GM21360 (cell line): Measurements from ENCODE around the gene ADPRH.
"Not testable (repeated sequence)": the region's sequence is repeated elsewhere in the genome, so short reads cannot be mapped to it uniquely, and the experiment has no call there.

Source experiments
- ATAC-seq: cut with Tn5 transposase; IDR thresholded peaks from one replicate; pipeline ENCODE4 v1.9.1; 2021; ENCODE audit warnings: mild to moderate bottlenecking, moderate library complexity; ENCODE audit not compliant: unreplicated experiment

Gene ADPRH

DNA sequence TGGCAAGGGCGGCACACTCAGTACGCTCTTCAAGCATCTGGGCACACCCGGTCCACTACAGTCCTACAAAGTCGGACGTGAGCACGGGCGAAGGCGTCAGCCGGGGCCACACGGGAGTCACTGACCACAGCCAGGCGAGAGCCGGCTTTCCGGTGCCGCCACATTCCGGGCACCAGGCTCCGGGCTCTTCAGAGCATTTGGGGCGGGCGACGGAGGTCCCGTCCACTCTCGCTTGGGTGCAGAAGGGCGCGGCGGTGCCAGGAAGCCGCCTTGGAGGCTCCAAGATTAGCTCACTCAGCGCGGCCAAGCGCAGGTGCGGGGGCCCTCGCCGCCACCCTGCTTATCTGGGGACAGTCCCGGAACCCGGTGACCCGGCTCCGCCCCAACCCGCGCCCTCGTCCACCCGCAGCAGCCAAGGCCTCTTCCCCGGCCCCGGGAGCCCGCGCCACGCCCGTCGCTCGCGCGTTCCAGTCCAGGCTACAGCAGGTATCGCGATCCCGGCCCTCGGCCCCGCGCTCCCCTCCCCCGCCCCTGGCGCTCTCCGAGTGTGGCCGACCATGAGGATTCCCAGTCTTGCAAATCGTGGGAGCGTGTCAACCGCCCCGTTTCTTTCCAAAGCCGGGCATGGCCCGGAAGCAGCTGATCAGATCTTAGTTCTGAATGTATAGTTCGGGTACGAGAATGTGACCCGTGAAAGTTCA lies at the start of gene ADPRH:
ADPRH (plus strand) TSS at position 127 of the 701 bp plus-strand sequence. CDS start 2,678 bp downstream, outside the sequence.
- peak; percentile 45 for ATAC-seq

DNA sequence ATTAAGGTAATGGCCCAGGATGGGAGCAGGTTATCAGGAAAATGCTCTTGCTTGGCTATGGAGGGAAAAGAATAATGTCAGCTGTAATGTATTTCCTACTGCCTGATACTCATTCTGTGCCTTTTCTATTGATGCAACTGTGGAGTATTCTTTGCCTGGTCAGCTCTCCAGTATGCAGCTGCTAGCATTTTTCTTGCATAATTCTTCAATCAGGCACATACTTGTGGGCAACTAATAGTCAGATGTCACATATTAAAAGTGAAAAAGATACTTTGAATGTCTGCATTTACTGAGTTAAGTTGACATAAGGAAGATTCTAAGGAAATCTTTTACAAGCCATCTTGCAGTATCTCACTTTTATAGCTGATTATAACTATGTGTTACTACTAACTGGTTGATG lies 49.4 kb upstream of the ADPRH start:
- ATAC-seq: no peak

DNA sequence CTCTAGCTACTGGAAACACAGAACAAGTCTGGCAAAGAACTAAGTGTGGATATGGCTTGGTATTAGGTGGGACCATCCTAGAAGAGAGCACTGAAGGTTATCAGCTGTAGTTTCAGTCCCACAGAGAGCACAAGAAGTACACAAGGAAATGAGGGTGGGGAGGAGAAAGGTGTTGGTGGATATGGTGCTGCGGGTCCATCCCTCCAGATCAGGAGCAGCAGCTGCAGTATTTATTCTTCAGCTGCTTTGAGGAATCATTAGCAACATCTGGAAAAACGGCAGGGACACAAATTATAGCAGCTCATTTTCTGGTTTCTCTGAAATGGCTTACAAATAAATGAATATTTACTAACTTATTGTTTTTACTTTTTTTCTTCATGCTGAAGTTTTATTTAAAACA lies 48.8 kb upstream of the ADPRH start:
- ATAC-seq: no peak

DNA sequence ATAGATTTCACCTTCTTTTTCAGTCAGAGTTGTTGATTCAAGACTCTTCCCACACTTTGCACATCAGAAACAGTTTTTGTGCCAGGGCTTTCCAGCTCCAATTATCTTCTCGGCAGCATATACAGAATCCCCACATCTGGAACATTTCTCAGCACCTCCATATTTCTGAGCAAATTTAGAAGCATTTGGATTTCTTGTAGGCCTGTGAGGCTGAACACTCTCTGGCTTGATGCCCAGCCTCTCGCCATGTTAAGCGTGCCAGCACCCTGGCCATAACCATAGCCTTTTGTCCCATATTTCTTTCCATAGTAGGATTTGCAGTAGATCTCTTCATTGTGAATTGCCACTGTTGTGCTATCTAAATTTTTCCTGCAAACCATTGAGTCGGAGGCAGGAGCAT lies 48.1 kb upstream of the ADPRH start:
- ATAC-seq: no peak

DNA sequence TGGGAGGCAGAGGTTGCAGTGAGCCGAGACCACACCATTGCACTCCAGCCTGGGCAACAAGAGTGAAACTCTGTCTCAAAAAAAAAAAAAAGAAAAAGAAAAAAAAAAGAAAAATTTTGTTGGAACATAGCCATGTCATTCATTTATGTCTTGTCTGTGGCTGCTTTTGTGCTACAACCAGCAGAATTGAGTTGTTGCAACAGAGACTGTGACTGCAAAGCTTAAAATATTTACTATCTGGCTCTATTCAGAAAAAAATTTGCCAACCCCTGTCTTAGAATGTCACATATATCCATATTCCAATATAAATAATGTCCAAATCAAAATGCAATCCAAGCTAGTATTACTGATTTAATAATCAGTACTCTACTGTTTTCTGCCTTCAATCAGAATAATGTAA lies 45.0 kb upstream of the ADPRH start:
- no peak for ATAC-seq

DNA sequence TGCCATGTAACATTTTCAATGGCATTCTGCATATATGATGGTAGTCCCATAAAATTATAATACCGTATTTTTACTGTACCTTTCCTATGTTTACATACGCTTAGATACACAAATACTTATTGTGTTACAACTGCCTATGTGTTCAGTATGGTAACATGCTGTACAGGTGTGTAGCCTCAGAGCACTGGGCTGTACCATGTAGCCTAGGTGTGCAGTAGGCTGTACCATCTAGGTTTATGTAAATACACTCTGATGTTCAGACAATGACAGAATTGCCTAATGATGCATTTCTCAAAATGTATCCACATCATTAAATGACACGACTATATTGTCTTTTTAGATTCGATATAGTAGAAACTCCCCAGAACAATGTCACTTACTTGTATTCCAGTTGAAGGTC lies 42.5 kb upstream of the ADPRH start:
- ATAC-seq: no peak

DNA sequence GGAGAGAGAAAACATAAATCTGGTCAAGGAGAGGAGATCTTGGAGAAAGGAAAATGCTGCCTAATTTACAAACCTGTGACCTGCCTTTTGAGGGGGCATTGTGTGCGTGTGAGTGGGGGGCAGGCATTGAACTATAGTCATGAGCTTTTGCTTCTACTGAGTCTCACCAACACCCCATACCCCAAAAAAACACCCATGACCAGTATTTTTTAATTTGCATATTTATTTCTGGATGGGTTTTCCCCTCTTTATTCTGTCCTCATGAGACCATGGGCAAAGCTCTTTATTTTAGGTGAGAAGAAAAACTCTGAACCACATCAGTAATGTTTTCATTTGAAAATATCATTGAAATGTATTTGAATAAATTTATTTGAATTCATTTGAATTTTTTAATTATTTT lies 40.5 kb upstream of the ADPRH start:
- ATAC-seq: no peak

DNA sequence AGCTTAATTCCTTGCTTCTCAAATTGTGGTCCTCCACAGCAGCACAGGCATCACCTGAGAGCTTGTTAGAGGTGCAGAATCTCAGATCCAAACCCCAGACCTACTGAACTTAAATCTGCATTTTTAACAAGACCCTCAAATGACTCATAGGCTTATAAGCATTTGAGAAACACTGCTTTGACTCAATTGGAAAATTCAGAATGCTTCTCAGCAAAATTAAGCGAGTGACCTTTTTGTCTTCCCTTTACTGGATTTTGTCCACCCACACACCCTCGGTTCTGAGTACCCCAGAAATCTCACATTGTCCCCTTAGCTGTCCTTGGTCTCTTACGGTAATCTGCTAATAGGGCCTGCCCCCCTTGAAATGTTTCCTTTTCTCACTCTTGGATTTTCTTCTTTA lies 37.7 kb upstream of the ADPRH start:
- ATAC-seq: no peak

DNA sequence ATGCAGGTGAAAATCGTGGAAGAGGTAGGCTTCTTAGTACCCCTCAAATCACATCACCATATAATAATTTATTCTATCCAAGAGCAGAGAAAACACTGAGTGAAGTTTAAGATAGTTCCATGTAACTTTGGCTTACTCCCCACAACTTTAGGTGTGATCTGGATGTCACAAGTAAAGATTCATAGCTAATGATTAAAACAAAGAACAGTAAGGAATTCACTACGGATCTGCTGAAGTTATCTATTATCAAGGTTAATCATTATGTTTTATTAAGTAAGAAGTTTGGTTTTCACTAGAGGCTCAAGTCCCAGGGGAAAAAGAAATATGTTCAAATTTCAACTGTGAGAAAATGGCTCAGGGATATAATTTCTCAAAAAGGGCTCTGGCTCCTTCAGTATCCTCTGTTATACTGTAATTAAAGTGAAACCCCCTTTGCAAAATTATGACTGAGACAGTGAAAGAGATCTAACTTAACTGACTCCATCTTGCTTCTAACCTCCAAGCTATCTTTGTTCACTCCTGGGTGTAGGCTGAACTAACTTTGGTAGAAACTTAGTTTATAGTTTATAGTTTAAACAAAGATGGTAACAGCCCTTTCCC lies 37.0 kb upstream of the ADPRH start:
- ATAC-seq: no peak

DNA sequence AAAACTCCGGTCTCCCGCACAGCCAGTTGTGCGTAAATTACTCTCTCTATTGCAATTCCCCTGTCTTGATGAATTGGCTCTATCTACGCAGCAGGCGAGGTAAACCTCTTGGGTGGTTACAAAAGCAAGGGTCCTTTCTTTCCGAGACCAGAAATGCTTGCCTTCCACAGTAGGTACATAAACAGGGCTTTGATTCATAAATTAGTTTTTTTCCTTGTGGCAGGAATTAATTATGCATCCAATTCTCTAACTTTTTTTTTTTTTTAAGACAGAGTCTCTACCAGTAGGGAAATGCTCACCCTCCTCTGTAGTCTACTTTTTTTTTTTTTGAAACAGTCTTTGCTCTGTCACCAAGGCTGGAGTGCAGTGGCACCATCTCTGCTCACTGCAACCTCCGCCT lies 36.1 kb upstream of the ADPRH start:
- ATAC-seq: no peak

DNA sequence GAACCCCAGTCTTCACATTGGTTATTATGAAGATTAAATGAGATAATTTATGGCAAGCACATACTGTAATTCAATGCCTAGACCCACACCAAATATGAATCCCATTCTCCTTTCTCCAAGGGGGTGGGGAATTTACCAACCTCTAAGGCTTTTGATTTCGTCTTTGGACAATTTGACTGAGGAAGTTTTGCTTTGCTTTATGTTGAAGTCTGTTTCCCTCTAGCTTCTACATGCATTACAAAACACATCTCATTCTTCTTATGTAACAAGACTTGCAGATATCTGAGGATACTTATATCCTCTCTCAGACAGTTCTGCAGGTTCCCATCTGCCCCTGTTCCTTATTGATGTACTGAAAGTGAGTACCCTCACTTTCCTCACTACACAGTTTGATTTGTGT lies 32.1 kb upstream of the ADPRH start:
- ATAC-seq: no peak

DNA sequence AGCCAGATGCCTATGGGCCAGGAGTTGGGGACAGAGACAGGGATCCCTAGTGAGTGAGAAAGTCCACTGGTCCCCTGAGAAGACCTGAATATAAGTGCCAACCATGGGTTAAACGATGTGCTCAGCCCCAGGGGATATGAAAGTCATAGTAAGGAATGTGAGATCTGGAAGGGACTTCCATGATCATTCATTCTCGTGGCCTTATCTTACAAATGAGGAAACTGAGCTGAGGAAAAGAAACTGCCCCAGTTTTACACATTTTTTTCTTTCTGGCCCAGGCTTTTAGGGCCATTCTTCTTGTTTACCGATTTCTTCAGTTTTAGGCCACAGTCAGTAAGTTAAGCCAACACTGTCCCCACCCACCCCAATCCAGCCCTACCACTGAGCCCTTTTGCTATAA lies 31.0 kb upstream of the ADPRH start:
- ATAC-seq: no peak

DNA sequence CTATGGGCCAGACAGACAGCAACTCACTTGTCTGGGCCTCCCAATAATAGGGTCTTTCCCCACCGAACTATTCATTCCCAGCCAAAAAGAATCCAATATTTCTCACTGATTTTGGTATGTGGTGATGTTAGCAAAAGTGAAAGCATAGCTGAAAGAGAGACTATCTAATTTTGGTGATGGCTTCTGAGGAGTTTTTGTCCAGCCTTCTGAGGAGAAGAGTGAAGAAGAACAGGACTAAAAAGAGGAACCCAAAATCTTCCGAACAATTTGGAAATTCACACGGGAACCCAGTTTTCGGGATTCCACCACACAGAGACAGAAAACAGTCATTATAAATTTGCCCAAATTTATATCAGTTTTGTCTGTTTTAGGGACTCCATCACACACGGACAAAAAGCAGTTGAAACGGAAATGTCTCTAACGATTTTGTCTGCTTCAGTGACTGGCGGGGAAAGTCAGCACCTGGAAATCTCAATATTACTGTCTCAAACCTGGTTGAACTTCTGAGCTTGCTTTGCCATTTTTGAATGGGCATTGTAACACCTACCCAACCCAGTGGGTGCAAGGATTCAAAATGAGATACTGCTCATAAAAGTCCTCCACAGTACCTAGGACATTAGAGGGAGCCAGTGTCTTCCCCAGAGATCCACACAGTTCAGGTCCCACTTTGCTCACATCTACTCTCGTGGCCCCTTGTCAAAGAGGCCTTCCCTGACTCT lies 28.9 kb upstream of the ADPRH start:
- peak; percentile 27 for ATAC-seq

DNA sequence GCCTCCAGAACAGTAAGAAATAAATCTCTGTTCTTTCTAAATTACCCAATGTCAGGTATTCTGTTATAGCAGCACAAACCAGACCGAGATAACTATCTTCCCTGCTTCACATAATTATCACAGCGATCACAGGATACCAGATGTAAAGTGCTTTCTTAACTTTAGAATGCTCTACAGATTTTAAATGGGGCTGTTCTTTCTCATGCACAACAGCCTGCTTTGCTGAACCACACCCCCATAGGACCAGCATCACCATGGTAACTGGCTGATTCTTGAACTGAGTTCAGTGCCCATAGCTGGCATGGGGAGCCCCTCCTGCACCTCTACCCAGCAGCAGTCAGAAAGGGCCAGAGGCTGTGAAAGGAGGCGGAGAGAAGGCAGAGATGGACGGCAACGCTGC lies 27.7 kb upstream of the ADPRH start:
- ATAC-seq: no peak

DNA sequence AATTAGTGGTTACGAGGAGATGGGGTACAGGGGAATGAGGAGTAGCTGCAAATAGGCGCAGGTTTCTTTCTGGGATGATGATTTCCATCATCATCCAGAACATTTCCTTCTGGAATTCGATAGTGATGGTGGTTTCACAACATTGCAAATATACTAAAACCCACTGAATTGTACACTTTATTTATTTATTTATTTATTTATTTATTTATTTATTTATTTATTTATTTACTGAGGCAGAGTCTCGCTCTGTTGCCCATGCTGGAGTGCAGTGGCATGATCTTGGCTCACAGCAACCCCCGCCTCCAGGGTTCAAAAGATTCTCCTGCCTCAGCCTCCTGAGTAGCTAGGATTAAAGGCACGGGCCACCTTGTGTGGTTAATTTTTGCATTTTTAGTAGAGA lies 26.4 kb upstream of the ADPRH start:
- ATAC-seq: not testable (repeated sequence)

DNA sequence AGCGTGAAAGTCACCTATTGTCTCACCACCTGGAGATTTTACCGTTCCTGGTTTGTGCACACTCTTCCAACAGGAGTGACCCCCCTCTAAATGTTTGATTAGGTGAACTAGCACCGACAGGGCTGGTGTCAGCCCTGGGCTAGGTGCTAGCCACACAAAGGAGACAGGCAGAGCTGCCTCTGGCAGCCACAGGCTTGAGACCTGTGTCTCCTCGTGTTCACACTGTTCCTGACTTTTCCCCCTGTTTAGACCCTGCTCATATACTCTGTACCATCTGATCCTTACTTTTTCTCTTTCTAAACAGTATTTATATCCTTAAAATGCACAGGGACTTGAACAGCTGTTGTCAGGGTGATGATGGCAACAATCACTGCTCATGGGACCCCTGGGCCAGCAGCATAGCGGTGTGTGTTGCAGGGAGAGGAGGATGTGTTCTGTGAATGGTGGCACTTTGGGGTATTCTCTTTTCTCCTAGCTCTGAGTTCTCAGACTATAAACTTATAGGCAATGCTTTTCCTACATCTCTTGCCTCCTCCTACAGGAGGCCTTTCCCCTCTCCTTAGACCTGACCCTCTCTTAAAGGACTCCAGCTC lies 25.4 kb upstream of the ADPRH start:
- no peak for ATAC-seq

DNA sequence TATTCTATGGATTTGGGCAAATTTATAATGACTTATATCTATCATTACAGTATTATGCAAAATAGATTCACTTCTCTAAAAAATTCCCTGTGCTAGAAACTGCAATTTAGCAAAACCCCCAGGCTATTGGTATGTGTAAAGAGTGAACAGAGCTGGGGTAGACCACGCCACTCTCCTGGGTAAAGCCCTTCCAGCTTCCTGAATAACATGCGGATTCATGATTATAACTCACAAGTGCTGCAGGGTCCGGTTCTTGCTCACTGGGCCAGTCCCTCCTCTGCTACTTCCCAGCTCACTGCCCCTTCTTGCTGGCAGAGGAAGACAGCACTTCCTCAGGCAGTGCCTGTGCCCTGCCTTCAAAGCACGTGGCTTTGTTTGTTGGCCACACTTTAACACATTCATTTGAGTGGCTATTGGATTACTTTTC lies 24.0 kb upstream of the ADPRH start:
- no peak for ATAC-seq

DNA sequence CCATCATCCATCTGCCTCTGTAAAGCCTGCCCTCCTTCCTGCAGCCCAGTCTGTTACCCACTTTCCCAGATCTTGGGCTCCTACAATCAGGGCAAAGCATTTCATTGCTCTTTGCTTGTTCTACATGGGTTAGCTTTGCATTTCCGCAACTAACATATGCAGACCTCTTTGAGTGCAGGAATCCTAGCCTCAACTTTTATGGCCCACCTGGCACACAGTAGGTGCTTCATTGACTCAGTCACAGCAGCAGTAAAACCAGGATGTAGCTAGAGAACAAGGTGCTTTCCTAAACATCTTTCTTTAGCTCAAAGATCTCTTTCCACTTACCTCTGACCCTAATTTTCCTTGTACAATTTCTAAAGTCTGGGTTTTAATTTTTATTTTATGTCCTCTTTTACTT lies 23.4 kb upstream of the ADPRH start:
- ATAC-seq: no peak

DNA sequence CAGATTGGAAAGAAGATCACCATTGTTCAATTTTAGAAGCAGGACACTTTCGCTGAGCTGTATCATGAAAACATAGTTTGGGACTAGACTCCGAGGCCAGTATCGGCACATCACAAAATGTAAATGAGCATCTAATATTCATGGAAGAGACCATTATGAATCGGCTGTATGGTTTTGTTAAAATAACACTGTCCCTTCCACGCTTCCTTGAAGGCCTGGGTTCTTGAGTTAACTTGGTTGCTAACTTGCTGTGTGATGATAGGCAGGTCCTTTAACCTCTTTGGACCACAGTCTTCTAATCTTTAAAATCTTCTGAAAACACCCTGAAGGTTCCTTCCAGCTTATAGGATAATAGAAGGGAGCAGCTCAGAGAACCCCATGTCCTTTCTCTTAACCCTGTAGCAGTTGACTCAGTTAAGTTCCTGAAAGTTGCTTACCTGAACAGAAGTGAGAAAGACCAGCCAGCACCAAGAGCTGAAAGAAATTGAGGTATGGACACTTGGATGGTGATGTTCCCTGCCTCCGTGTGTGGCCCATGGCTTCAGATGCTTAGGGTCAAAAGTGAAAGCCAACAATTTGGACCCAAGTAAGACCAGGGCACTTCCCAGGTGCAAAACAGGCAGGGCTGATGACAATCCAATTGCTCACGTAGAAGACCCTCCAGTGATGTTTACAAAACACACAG lies 22.0 kb upstream of the ADPRH start:
- ATAC-seq: no peak

DNA sequence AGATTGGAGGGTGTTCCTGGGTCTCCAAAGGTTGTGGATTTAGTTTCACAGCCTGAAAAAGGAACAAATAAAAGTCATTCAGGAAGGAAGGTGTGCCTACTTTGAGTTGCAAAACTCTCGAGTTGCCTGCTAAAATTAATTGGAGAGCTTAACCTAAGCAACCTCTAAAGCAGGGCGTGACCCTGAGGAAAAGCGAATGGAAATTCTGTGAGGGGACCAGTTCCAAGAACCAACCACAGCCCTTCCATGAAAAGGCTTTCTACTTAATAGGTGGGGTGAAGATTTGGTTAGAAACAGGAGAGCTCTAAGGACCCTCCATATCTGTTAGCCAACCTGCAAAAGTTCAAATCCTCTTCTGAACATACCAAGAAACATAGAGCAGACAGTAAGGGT lies 21.4 kb upstream of the ADPRH start:
- ATAC-seq: no peak

DNA sequence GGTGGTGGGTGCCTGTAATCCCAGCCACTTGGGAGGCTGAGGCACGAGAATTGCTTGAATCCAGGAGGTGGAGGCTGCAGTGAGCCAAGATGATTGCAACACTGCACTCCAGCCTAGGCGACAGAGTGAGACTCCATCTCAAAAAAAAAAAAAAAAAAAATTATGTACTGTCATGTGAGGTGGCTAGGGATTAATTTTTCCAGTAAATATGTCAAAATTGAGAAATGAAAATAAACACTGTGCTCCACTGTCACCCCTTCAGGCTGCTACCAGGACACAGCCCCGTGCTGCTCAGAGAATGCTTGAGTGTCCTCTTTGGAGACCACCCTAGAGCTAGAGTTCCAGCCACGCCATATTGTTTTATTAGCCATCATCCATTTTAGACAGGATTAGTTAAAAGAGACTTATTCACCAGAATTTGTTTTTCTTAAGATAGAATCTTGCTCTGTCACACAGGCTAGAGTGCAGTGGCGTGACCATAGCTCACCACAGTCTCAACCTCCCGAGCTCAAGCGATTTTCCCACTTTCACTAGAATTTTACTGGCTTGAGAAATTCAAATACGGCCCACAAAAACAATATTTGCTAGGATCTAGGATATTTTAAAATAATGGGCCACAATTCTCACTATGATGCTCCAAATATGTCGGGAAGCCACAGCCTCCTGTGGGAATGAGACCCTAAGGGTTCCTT lies 20.5 kb upstream of the ADPRH start:
- no peak for ATAC-seq
